NCI-H187 treated with DMSO at 0.1 percent for 48 hours (cell line): ENCODE results near the gene CHEK1.
"Not testable (repeated sequence)": the region's sequence is repeated elsewhere in the genome, so short reads cannot be mapped to it uniquely, and the experiment has no call there.

Experiments used
- DNase-seq: peaks from one replicate; lab custom pipeline; 2025; lab: John Stamatoyannopoulos, UW

Gene CHEK1

DNA sequence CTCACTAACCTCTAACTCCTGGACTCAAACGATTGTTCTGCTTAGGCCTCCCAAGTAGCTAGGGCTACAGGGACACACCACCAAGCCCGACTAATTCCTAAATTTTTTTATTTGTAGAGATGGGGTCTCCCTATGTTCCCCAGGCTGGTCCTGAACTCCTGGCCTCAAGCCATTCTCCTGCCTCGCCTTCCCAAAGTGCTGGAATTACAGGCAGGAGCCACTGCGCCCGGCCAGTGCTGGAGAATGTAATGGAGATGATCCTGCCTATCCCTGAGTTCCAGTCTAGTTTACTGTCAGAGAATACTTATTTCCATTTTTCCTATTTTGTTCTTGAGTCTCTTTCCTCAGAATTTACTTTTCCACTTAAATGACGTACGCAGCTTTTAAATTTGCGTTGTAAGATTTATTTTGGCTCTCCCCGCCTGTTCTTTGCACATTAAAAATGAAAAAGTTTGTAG, at the start of gene CHEK1:
CHEK1 (plus strand) TSS at position 408 of the 458 bp plus-strand sequence. CDS start 1,606 bp downstream, outside the sequence.
- DNase-seq: no peak

DNA sequence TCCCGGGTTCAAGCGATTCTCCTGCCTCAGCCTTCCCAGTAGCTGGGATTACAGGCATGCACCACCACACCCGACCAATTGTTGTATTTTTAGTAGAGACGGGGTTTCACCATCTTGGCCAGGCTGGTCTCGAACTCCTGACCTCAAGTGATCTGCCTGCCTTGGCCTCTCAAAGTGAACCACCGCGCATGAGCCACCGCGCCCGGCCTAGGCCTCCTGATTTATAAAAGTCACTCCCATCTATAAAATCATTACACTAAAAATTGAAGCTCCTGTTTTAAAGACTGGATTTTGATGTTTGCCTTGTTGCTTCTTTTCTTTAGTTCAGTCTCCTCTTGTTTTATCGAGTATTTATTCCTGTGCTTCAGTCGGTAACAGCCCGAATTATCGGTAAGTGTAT, 47.8 kb upstream of the CHEK1 start:
- not testable (repeated sequence) for DNase-seq

GRCh38 chr11:125578783-125579182, 46.2 kb upstream of the CHEK1 start:
- DNase-seq: no peak

DNA sequence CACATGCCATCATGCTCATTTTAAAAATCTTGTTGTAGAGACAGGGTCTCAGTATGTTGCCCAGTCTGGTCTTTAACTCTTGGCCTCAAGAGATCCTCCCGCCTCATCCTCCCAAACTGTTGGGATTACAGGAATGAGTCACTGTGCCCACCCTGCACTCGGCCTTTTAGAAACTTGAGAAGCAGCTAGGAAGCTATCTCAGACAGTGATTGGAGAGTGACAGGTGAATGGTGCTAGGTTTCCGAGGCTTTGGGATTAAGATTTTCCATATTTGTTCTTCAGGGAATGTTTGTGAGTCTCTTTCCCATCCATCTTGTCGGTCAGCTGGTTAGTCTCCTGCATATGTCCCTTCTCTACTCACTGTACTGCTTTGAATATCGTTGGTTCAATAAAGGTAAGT, 45.2 kb upstream of the CHEK1 start:
- no peak for DNase-seq

- DNase-seq: no peak
These were observed 41.5 kb upstream of the CHEK1 start for GRCh38 chr11:125583496-125583895.

GRCh38 chr11:125585487-125585886, 39.5 kb upstream of the CHEK1 start:
- no peak for DNase-seq

DNA sequence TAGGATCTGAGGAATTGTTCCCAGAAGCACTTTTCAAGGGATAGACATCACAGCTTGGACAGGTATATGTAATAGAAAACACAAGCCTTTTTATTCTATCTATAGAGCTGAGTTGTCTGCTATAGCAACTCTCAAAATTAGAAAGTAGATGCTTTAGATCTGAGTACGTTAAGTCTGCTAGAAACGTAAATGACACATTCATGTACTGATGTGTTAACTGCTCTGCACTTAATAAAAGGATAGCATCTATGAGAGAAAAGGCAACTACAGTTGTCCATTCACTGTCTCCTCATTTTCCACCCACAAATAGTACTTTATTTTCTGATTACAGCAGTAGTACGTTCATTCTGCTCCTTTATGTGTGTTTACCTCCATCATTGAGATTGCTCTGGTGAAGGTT, 38.3 kb upstream of the CHEK1 start:
- no peak for DNase-seq

GRCh38 chr11:125587480-125587879, 37.5 kb upstream of the CHEK1 start:
- no peak for DNase-seq

DNA sequence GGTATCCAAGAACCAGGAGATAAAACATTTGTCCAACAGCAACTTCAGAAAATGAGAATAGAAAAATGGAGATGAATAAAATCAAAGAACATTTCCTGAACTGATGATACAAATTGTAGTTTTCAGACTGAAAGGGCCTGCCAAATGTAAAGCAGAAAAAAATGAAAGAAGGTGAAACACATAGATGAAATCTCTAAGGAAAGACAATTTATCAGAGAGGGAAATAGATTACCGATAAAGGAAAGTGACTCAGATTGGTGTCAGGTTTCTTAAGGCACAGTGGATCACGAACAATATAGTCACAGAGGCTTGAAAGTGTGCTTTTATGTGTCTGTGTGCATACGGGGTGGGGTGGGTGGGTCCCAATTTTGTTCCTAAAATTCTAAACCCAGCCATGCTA, 36.5 kb upstream of the CHEK1 start:
- no peak for DNase-seq

GRCh38 chr11:125591649-125592304, 33.2 kb upstream of the CHEK1 start:
- DNase-seq: no peak

DNA sequence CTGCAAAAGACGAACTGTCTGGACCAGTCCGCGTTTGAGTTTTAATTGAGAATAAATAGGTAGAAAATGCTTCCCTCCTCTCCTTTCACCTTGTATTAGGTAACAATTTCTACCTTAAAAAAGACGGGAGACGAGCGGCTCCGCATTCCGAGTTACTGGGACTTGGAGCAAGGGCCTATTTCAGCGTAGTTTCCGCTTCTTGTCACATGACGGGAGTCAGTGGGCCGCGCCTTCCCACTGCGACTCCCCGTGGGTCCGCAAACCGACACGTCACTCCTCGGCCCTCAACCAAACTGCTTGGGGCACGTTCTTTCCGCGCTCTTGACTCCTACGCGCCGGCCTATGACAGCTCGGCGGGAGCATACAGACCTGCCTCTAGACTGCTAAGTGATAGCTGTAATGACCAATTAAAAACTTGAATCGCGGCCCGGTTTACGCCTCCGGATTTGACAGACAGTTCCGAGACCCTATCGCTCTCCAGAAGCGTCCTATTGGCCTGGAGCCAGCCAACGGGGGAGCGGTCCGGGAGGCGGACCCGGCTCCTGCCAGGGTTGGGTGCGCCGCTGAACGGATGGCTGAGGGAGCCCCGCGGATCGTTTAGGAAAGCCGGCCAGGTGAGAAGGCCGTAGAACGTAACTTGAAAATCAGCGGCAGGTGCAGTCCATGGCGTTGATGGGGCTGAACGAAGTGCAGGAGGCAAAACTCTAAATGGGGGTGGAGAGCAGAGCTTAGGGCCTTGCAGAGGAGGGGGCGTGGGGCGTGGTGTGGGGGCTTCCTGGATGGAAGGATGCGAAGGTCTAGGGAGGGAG, 32.5 kb upstream of the CHEK1 start, which contains the start of gene STT3A:
STT3A (plus strand) TSS at position 548 of the 809 bp plus-strand sequence. CDS start 3,064 bp downstream, outside the sequence.
- peak; percentile 96 for DNase-seq

DNA sequence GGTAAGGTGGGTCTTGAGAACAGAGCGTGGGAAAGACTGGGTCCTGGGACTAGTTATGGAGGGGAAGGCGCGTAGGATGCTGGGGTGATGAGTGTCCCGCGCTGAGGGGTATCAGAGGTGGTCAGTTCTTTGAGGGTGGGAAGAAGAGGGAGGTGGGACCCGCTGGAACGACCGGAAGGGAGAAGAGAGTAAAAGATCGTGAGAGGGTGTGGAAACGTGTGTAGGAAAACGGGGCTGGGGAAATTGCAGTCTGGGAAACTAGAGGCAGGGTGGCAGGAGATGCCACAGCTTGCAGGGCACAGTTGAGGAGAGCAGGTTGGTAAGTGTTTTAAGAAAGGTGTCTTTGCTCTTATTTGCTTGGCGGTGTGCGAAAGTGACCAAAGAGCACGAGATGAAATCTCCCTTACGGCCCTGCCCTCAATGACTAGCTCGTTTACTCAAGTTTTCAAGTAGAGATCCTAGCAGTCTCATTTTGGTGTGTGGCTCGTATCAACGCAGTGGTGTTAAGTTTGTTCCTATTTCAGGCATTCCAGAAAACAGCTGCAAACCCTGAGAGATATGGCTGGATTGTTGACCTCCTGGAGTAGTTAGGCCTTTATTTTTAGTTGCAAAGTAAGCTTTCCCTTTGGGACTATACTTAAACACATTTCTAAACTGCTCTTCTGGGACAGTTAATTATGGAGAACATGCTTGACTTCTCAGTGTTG, 31.7 kb upstream of the CHEK1 start:
- DNase-seq: no peak

GRCh38 chr11:125594958-125595357, 30.0 kb upstream of the CHEK1 start:
- no peak for DNase-seq

DNA sequence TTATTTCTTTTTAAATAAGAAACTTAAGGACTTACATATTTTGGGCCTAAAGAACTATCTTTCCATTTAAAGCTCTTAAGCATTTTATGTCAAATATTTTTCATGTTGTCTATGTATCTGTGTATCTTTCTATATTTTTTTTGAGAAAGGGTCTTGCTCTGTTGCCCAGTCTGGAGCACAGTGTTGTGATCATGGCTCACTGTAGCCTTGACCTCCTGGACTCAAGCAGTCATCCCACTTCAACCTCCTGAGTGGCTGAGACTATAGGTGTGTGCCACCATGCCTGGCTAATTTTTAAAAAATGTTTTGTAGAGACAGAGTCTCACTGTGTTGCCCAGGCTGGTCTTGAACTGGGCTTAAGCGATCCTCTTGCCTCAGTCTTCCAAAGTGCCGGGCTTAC, 24.3 kb upstream of the CHEK1 start:
- DNase-seq: no peak

DNA sequence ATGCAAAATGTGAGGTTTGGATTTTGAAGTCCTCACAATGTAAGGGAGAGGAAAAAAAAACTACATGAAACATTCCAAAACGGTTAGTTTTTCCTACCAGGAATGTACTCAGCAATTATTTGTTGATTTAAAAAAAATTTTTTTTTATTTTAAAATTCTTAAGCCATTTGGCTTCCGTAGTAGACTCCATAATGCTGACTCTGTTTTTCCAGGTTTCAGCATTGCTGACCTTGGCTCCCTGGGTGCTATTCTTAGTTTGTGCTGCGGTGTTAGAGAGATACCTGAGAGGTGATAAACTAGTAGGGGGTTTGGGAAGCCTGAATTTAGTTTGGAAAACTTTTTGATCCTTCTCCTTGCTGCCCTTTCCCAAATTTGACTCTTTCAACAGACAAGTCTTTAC, 21.8 kb upstream of the CHEK1 start:
- no peak for DNase-seq

DNA sequence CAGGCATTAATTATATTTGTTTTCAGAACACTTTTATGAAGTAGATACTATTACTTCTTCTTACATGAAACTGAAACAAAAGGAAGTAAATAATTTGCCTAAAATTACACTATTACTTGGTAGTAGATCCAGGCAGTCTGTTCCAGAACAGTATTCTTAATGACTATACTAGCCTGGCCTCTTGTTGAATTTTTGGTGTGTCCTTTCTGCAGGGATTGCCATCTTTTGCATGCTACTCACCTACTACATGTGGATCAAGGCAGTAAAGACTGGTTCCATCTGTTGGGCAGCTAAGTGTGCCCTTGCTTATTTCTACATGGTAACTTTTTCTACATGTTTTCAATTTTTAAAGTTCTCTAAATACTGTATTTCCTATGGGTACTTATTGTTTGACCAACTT, 19.5 kb upstream of the CHEK1 start:
- no peak for DNase-seq

DNA sequence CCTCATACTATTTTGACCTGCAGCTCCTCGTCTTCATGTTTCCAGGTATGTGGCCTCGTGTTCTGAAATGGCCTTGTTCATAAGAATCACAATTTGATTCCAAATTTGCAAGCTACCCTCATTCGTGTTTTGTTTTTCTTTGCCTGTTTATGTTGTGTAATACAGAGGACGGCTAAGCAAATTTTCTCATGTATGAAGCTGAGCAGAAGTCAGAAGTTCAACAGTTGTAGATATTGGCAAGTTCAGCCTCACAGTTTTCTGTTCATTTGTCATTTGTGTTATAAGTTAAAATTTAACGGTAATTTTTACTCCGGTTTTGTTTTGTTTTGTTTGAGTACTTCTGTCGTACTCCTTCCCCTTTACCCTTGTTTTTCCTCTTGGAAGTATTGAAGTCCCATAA, 15.4 kb upstream of the CHEK1 start:
- no peak for DNase-seq

GRCh38 chr11:125618383-125618782, 6.6 kb upstream of the CHEK1 start:
- DNase-seq: no peak

- DNase-seq: no peak
These were observed 3.0 kb upstream of the CHEK1 start for GRCh38 chr11:125621995-125622394.

- no peak for DNase-seq
These were observed 1.9 kb upstream of the CHEK1 start for GRCh38 chr11:125623064-125623463.

GRCh38 chr11:125625225-125625629, 264 bp downstream of the CHEK1 start:
- DNase-seq: no peak

GRCh38 chr11:125625630-125626287, 796 bp downstream of the CHEK1 start:
- DNase-seq: peak; percentile 38
